Esophagus squamous epithelium (tissue), 4 donors: Measurements from ENCODE around the gene MED8.
"Not testable (repeated sequence)": the region's sequence is repeated elsewhere in the genome, so short reads cannot be mapped to it uniquely, and the experiment has no call there.

Experiments used
- POLR2A ChIP-seq, 4 donors: fragments of 450-650 bp; IDR thresholded peaks; one replicate each; pipeline ENCODE4 v1.6.1; 2017; ENCODE audit warnings: antibody characterized with exemption in 4 of 4, mild to moderate bottlenecking in 4 of 4, moderate library complexity in 3 of 4
- TF ChIP-seq, protein P1 (sequence below), 6 experiments: fragments of 450-650 bp in 4 of 6; fragments of 200-600 bp in 2 of 6; sonication (generic) in 2 of 6; IDR thresholded peaks; one replicate each; pipeline ENCODE4 v1.5.1; 2016 to 2019; ENCODE audit warnings: antibody characterized with exemption in 6 of 6, mild to moderate bottlenecking in 4 of 6, moderate library complexity in 4 of 6

DNA sequence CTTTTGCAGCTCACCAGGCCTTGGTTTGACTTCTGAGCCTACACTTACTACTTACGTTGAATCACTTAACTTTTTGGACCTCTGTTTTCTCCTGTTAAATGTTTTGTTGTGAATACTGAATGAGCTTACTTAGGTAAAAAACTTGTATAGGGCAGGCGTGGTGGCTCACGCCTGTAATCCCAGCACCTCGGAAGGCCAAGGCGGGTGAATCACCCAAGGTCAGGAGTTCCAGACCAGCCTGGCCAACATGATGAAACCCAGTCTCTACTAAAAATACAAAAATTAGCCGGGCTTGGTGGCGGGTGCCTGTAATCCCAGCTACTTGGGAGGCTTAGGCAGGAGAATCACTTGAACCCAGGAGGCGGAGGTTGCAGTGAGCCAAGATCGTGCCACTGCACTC is 10.8 kb upstream of the MED8 start:
- not testable (repeated sequence) for TF ChIP-seq POLR2A (IDR thresholded peaks at IDR 0.05)
- TF ChIP-seq, protein P1, sequence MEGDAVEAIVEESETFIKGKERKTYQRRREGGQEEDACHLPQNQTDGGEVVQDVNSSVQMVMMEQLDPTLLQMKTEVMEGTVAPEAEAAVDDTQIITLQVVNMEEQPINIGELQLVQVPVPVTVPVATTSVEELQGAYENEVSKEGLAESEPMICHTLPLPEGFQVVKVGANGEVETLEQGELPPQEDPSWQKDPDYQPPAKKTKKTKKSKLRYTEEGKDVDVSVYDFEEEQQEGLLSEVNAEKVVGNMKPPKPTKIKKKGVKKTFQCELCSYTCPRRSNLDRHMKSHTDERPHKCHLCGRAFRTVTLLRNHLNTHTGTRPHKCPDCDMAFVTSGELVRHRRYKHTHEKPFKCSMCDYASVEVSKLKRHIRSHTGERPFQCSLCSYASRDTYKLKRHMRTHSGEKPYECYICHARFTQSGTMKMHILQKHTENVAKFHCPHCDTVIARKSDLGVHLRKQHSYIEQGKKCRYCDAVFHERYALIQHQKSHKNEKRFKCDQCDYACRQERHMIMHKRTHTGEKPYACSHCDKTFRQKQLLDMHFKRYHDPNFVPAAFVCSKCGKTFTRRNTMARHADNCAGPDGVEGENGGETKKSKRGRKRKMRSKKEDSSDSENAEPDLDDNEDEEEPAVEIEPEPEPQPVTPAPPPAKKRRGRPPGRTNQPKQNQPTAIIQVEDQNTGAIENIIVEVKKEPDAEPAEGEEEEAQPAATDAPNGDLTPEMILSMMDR (IDR thresholded peaks at IDR 0.05) = not testable (repeated sequence)
